SH-SY5Y (cell line): ENCODE measurements around the gene CHN2.

Source experiments
- GATA2 ChIP-seq: IDR thresholded peaks from 2 replicates; pipeline ENCODE4 v1.6.1; 2011; ENCODE audit warnings: mild to moderate bottlenecking, low read depth, low read length
- GATA3 ChIP-seq: IDR thresholded peaks from 2 replicates; pipeline ENCODE4 v1.6.1; 2011; ENCODE audit warnings: low read depth, mild to moderate bottlenecking, low read length, moderate library complexity

GRCh38 chr7:29444267-29444666 lies 249.7 kb downstream of the CHN2 start:
- TF ChIP-seq GATA2 (no peak), GATA3 (no peak)
